ENCODE measurements around the gene MAP3K6. TPM values are rescaled to one million over a fixed set of nuclear protein-coding genes. Genes with fewer than 3 reads are reported as not detected.

The MAP3K6 gene
- total and polyA plus RNA-seq, 2 of the 13 experiments (the other 11 are each of a cell fraction or from before 2014, with no cell fraction given): 2.7 to 3.2 TPM

GRCh38 chr1:27342778-27343638 is 23.8 kb downstream of the MAP3K6 start (continued):
- TF ChIP-seq NFAT5 (CRISPR knock-in tag; IDR thresholded peaks at IDR 0.05) (no peak), HMGXB4 (CRISPR knock-in tag; IDR thresholded peaks at IDR 0.05; ENCODE audit: borderline replicate concordance in 1 of 2, low read depth in 1 of 2) (peak; percentile 37 to 67; a peak in 3 of 4 replicates), ZNF335 (CRISPR knock-in tag; IDR thresholded peaks at IDR 0.05) (no peak), ZNF557 (CRISPR knock-in tag; IDR thresholded peaks at IDR 0.05) (0 out of 2 replicates have a peak, but pooled peaks have one; percentile 55), ZNF205 (CRISPR knock-in tag; IDR thresholded peaks at IDR 0.05) (no peak), HOXA9 (CRISPR knock-in tag; IDR thresholded peaks at IDR 0.05; ENCODE audit: borderline replicate concordance) (peak; percentile 69; the same call in 1 of the 2 replicates), ZNF687 (CRISPR knock-in tag; IDR thresholded peaks at IDR 0.05) (peak; percentile 91), ZKSCAN5 (CRISPR knock-in tag; IDR thresholded peaks at IDR 0.05) (0 out of 2 replicates have a peak, but pooled peaks have one; percentile 13), GABPA (IDR thresholded peaks at IDR 0.05; ENCODE audit: low read depth, low read length) (no peak), GABPA (CRISPR knock-in tag; IDR thresholded peaks at IDR 0.05; ENCODE audit: low read depth) (peak; percentile 18; the same call in 1 of the 2 replicates), NBN (conservative IDR thresholded peaks at IDR 0.05) (no peak)
